Smooth muscle cell (in vitro differentiated cells): Measurements from ENCODE around the gene C18orf54. TPM values are rescaled to one million over a fixed set of nuclear protein-coding genes. Genes with fewer than 3 reads are reported as not detected.
A peak's percentile ranks its signal among the peaks of the same experiment; 100 is the strongest.
"Not testable (repeated sequence)": the region's sequence is repeated elsewhere in the genome, so short reads cannot be mapped to it uniquely, and the experiment has no call there.

Experiments
- DNase-seq: peaks from one replicate; lab custom pipeline; 2025; ENCODE audit not compliant: unreplicated experiment; lab: John Stamatoyannopoulos, UW
- H2AFZ ChIP-seq: fragments of 200-600 bp; sonication (generic); 2 replicates; pipeline ENCODE4 v1.6.0; 2016; ENCODE audit warnings: antibody characterized with exemption, low read depth, mild to moderate bottlenecking
- H3F3A ChIP-seq: fragments of 200-600 bp; sonication (generic); 2 replicates; pipeline ENCODE4 v1.6.0; 2017; ENCODE audit warnings: antibody characterized with exemption, low read depth
- H3K27ac ChIP-seq: fragments of 200-600 bp; sonication (generic); 2 replicates; pipeline ENCODE4 v1.5.1; 2016; ENCODE audit warnings: low read depth, mild to moderate bottlenecking
- H3K27me3 ChIP-seq: fragments of 200-600 bp; sonication (generic); 2 replicates; pipeline ENCODE4 v1.6.1; 2016; ENCODE audit warnings: low read depth, mild to moderate bottlenecking
- H3K36me3 ChIP-seq: fragments of 200-600 bp; sonication (generic); 2 replicates; pipeline ENCODE4 v1.5.1; 2016; ENCODE audit warnings: low read depth
- H3K4me1 ChIP-seq: fragments of 200-600 bp; sonication (generic); 2 replicates; pipeline ENCODE4 v1.5.1; 2016; ENCODE audit warnings: low read depth
- H3K4me2 ChIP-seq: fragments of 200-600 bp; sonication (generic); 2 replicates; pipeline ENCODE4 v1.6.0; 2016; ENCODE audit warnings: mild to moderate bottlenecking
- H3K4me3 ChIP-seq: fragments of 200-600 bp; sonication (generic); 2 replicates; pipeline ENCODE4 v1.5.1; 2016; ENCODE audit warnings: mild to moderate bottlenecking
- H3K79me2 ChIP-seq: fragments of 200-600 bp; sonication (generic); 2 replicates; pipeline ENCODE4 v1.6.0; 2016; ENCODE audit warnings: low read depth, mild to moderate bottlenecking
- H3K9ac ChIP-seq: fragments of 200-600 bp; sonication (generic); 2 replicates; pipeline ENCODE4 v1.6.0; 2016; ENCODE audit warnings: low read depth
- H3K9me3 ChIP-seq: fragments of 200-600 bp; sonication (generic); replicated peaks from 2 replicates; pipeline ENCODE4 v1.5.1; 2016; ENCODE audit warnings: low read depth
- H4K20me1 ChIP-seq: fragments of 200-600 bp; sonication (generic); 2 replicates; pipeline ENCODE4 v1.6.0; 2016; ENCODE audit warnings: low read depth
- CTCF ChIP-seq: fragments of 200-600 bp; sonication (generic); IDR thresholded peaks from 2 replicates; pipeline ENCODE4 v1.5.1; 2017; ENCODE audit warnings: borderline replicate concordance, mild to moderate bottlenecking, antibody characterized with exemption; ENCODE audit not compliant: insufficient read depth, poor library complexity, severe bottlenecking
- WGBS: methylation state at CpG from one replicate; pipeline ENCODE4 v1.1.7; 2016; ENCODE audit warnings: low lambda C conversion rate; 5-methylcytosine and 5-hydroxymethylcytosine counted together
- polyA plus RNA-seq: library from polyadenylated mRNA; unstranded; fragments of >200 nt; fragmentation: Nextera tagmentation; extraction: Ambion mirVana; gene quantifications from 2 replicates; pipeline ENCODE4 v1.2.1, GENCODE V29; 2016
- total RNA-seq: library from RNA; depleted of rRNA; stranded (reverse); fragments of >200 nt; gene quantifications from 2 replicates; pipeline ENCODE4 v1.2.3, GENCODE V29; 2014

Gene C18orf54
- total and polyA plus RNA-seq, 2 experiments from 2014 or later, result 3.4 to 9.3 TPM

- Histone ChIP-seq H3K9me3 (no peaks in the 10 kb centered on the region), H3F3A (no peaks in the 10 kb centered on the region), H3K4me3 (no peak overlapping the region), H3K9ac (no peak overlapping the region), H3K27me3 (no peaks in the 10 kb centered on the region), H3K36me3 (peaks cover 8% of the 10 kb centered on the region), H4K20me1 (no peaks in the 10 kb centered on the region), H3K4me1 (peaks cover 10% of the 10 kb centered on the region), H3K79me2 (no peaks in the 10 kb centered on the region), H3K4me2 (no peak overlapping the region), H2AFZ (no peak overlapping the region), H3K27ac (no peak overlapping the region)
- 100% methylated on average over 2 of the region's 2 CpGs for WGBS
- TF ChIP-seq CTCF, result no peak
- no peak for DNase-seq
These were observed 23.9 kb downstream of the C18orf54 start for GRCh38 chr18:54381640-54382039.

- Histone ChIP-seq H3K27me3 (no peaks in the 10 kb centered on the region), H3K36me3 (peaks cover 8% of the 10 kb centered on the region), H3K4me2 (no peak overlapping the region), H3K27ac (no peak overlapping the region), H3K9me3 (no peaks in the 10 kb centered on the region), H3K79me2 (no peaks in the 10 kb centered on the region), H3K9ac (no peak overlapping the region), H3F3A (no peaks in the 10 kb centered on the region), H3K4me1 (peaks cover 10% of the 10 kb centered on the region), H4K20me1 (no peaks in the 10 kb centered on the region), H3K4me3 (no peak overlapping the region), H2AFZ (no peak overlapping the region)
- WGBS, result 94% methylated on average over 3 of the region's 3 CpGs
- DNase-seq, result no peak
- no peak for TF ChIP-seq CTCF
These were observed 24.4 kb downstream of the C18orf54 start for GRCh38 chr18:54382076-54382475.

GRCh38 chr18:54382733-54383252 is 25.1 kb downstream of the C18orf54 start:
- Histone ChIP-seq H3K4me3 (no peak overlapping the region), H2AFZ (no peak overlapping the region), H3K36me3 (peaks cover 8% of the 10 kb centered on the region), H3K4me1 (peaks cover 10% of the 10 kb centered on the region), H3F3A (no peaks in the 10 kb centered on the region), H3K9me3 (no peaks in the 10 kb centered on the region), H3K27ac (no peak overlapping the region), H3K27me3 (no peaks in the 10 kb centered on the region), H3K4me2 (no peak overlapping the region), H3K9ac (no peak overlapping the region), H3K79me2 (no peaks in the 10 kb centered on the region), H4K20me1 (no peaks in the 10 kb centered on the region)
- DNase-seq, result no peak
- TF ChIP-seq CTCF, result no peak
- 93% methylated on average over 8 of the region's 8 CpGs for WGBS

GRCh38 chr18:54386043-54386442 is 28.3 kb downstream of the C18orf54 start:
- H3K9me3 ChIP-seq, result no peaks in the 10 kb centered on the region
- no peaks in the 10 kb centered on the region for H3K36me3 ChIP-seq
- no peak overlapping the region for H3K4me3 ChIP-seq
- H3K9ac ChIP-seq, result no peak overlapping the region
- H3K27me3 ChIP-seq, result no peaks in the 10 kb centered on the region
- no peaks in the 10 kb centered on the region for H3F3A ChIP-seq
- H4K20me1 ChIP-seq, result no peaks in the 10 kb centered on the region
- peak overlapping the region; percentile 59 for H3K4me2 ChIP-seq
- 27% methylated on average over 4 of the region's 4 CpGs for WGBS
- no peak for DNase-seq
- peaks cover 14% of the 10 kb centered on the region for H3K4me1 ChIP-seq
- H2AFZ ChIP-seq, result peak overlapping the region; percentile 77
- H3K79me2 ChIP-seq, result no peaks in the 10 kb centered on the region
- TF ChIP-seq CTCF, result no peak
- no peak overlapping the region for H3K27ac ChIP-seq

- H3K79me2 ChIP-seq, H3F3A ChIP-seq, DNase-seq, H3K36me3 ChIP-seq, H3K27me3 ChIP-seq, H2AFZ ChIP-seq, H4K20me1 ChIP-seq, H3K9me3 ChIP-seq, H3K27ac ChIP-seq, H3K4me3 ChIP-seq, H3K9ac ChIP-seq, H3K4me2 ChIP-seq: not testable (repeated sequence)
- WGBS, result 87% methylated on average over 23 of the region's 23 CpGs
- H3K4me1 ChIP-seq, result peaks cover 14% of the 10 kb centered on the region
These were observed 29.2 kb downstream of the C18orf54 start for GRCh38 chr18:54386800-54387495.
